ENCODE measurements around the gene HHIP. TPM values are rescaled to one million over a fixed set of nuclear protein-coding genes. Genes with fewer than 3 reads are reported as not detected.

Gene HHIP, protein sequence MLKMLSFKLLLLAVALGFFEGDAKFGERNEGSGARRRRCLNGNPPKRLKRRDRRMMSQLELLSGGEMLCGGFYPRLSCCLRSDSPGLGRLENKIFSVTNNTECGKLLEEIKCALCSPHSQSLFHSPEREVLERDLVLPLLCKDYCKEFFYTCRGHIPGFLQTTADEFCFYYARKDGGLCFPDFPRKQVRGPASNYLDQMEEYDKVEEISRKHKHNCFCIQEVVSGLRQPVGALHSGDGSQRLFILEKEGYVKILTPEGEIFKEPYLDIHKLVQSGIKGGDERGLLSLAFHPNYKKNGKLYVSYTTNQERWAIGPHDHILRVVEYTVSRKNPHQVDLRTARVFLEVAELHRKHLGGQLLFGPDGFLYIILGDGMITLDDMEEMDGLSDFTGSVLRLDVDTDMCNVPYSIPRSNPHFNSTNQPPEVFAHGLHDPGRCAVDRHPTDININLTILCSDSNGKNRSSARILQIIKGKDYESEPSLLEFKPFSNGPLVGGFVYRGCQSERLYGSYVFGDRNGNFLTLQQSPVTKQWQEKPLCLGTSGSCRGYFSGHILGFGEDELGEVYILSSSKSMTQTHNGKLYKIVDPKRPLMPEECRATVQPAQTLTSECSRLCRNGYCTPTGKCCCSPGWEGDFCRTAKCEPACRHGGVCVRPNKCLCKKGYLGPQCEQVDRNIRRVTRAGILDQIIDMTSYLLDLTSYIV
- 0.22 and 0.28 TPM in 2 replicates for total RNA-seq (2021)
- percentile 17 among the genes with signal in this experiment for Bru-seq, nascent RNA
- BruChase-seq, experiment 1, labeled RNA remaining after a 2-hour chase, result percentile 8 among the genes with signal in this experiment
- BruChase-seq, experiment 2, labeled RNA remaining after a 6-hour chase, result percentile 13 among the genes with signal in this experiment
- long read RNA-seq, partial matches to known transcripts, result 0 of 3 reads
- long read RNA-seq, other reads (novel, unspliced or antisense), result 1 of 3 reads

DNA sequence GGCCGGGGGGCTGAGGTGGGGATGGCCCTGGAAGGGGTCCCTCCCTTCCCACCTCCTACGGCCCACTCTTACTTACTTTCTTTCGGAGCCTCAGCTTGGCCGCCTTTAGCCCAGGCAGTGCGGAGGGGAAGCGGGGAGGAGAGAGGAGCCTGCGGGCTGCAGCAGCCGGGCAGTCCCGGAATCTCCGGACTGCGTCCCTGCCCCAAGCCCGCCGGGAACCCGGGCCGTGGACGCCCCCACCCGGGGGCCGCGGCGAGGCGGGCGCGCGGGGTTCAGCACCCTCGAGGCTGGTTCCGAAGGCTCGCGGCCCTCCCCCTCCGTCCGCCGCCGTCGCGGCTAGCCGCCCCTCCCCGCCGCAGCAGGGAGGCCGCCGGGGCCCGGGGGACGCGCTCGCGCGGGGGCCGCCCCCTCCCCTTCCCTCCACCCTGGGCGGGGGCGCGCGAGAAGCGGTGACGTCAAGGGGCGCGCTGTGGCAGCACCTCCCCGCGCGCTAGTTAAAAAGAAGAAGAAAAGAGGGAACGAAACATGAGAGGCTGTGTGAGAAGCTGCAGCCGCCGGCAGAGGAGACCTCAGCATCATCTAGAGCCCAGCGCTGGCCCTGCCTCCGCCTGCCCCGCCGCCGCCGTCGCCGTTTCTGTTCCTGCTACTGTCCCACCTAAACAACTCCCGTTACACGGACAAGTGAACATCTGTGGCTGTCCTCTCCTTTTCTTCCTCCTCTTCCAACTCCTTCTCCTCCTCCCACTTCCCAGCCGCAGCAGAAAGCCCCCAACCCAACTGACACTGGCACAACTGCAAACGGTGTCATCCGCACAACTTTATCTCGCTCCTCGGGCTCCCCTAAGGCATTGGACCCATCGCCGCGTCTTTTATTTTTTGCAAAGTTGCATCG is at the start of gene HHIP:
HHIP (plus strand) TSS at position 526 of the 892 bp plus-strand sequence. CDS start 520 bp downstream, outside the sequence.
- H3K27ac ChIP-seq (ENCODE audit: low read depth, low read length, poor library complexity, severe bottlenecking), result no peak within 1 kb of the TSS
- intact Hi-C loops (cut with micrococcal nuclease; ENCODE audit: unreplicated experiment), result loop anchor here (10.0 kb wide), 1 partner anchor 409 kb away; no protein-coding TSS in a partner anchor

DNA sequence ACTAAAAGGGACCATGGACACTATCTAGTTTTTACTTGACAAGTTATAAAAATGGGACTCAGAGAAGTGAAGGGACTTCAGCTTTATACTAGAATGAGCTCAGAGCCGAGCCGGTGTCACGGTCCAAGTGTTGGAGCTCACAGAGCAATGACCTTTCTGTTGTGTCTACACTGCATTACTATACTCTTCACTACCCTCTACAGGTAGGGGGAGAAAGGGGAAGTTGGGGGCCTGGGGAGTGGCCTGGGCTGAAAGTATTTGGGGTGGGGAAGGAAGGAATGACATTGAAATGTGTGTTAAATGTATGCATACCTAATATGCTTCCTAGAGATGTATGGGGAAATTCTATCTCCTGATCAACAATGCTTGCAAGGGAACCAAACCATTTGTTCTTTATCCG is 48.8 kb upstream of the HHIP start:
- POLR2A ChIA-PET (ENCODE audit: low non-redundant PET), result no interaction called here
- BruUV-seq (replicated peaks), result no TSS peak
- H3K27ac ChIP-seq (ENCODE audit: low read depth, low read length, poor library complexity, severe bottlenecking), result no peak overlapping the region
- no peaks in the 10 kb centered on the region for H3K36me3 ChIP-seq (ENCODE audit: insufficient read depth, low read length, poor library complexity, severe bottlenecking)
- DNase-seq (ENCODE audit: low spot score), result no peak
- no peak overlapping the region for H3K4me3 ChIP-seq (ENCODE audit: low read depth, low read length, poor library complexity, severe bottlenecking)
- CTCF ChIA-PET, result no interaction called here
- H3K4me1 ChIP-seq (ENCODE audit: insufficient read depth, low read length, poor library complexity, severe bottlenecking), result no peaks in the 10 kb centered on the region
- TF ChIP-seq EZH2 (IDR thresholded peaks at IDR 0.05; ENCODE audit: borderline replicate concordance, low read depth, low read length, poor library complexity, severe bottlenecking), result no peak
- TF ChIP-seq, protein P1, sequence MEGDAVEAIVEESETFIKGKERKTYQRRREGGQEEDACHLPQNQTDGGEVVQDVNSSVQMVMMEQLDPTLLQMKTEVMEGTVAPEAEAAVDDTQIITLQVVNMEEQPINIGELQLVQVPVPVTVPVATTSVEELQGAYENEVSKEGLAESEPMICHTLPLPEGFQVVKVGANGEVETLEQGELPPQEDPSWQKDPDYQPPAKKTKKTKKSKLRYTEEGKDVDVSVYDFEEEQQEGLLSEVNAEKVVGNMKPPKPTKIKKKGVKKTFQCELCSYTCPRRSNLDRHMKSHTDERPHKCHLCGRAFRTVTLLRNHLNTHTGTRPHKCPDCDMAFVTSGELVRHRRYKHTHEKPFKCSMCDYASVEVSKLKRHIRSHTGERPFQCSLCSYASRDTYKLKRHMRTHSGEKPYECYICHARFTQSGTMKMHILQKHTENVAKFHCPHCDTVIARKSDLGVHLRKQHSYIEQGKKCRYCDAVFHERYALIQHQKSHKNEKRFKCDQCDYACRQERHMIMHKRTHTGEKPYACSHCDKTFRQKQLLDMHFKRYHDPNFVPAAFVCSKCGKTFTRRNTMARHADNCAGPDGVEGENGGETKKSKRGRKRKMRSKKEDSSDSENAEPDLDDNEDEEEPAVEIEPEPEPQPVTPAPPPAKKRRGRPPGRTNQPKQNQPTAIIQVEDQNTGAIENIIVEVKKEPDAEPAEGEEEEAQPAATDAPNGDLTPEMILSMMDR (conservative IDR thresholded peaks at IDR 0.05; ENCODE audit: low read depth, low read length), result no peak
- H3K27me3 ChIP-seq (replicated peaks; ENCODE audit: insufficient read depth, low read depth, low read length, poor library complexity), result no peaks in the 10 kb centered on the region
- intact Hi-C loops (cut with micrococcal nuclease; ENCODE audit: unreplicated experiment), result no loop called here
- no peaks in the 10 kb centered on the region for H3K9me3 ChIP-seq (ENCODE audit: low read depth, low read length, poor library complexity, severe bottlenecking)

More for the DNA sequence above, at the start of gene HHIP:
- H3K27me3 ChIP-seq (replicated peaks; ENCODE audit: insufficient read depth, low read depth, low read length, poor library complexity), result peaks cover 37% of the 10 kb centered on the region
- H3K36me3 ChIP-seq (ENCODE audit: insufficient read depth, low read length, poor library complexity, severe bottlenecking), result no peaks in the 10 kb centered on the region
- no TSS peak for BruUV-seq (replicated peaks)
- CTCF ChIA-PET, result no interaction called here
- H3K9me3 ChIP-seq (ENCODE audit: low read depth, low read length, poor library complexity, severe bottlenecking), result no peaks in the 10 kb centered on the region
- H3K4me1 ChIP-seq (ENCODE audit: insufficient read depth, low read length, poor library complexity, severe bottlenecking), result peaks cover 25% of the 10 kb centered on the region
- TF ChIP-seq, protein P1 (conservative IDR thresholded peaks at IDR 0.05; ENCODE audit: low read depth, low read length), result no peak
- TF ChIP-seq EZH2 (IDR thresholded peaks at IDR 0.05; ENCODE audit: borderline replicate concordance, low read depth, low read length, poor library complexity, severe bottlenecking), result no peak
- DNase-seq (ENCODE audit: low spot score), result peak; percentile 64
- H3K4me3 ChIP-seq (ENCODE audit: low read depth, low read length, poor library complexity, severe bottlenecking), result peak within 1 kb of the TSS; percentile 46
- POLR2A ChIA-PET (ENCODE audit: low non-redundant PET), result no interaction called here

DNA sequence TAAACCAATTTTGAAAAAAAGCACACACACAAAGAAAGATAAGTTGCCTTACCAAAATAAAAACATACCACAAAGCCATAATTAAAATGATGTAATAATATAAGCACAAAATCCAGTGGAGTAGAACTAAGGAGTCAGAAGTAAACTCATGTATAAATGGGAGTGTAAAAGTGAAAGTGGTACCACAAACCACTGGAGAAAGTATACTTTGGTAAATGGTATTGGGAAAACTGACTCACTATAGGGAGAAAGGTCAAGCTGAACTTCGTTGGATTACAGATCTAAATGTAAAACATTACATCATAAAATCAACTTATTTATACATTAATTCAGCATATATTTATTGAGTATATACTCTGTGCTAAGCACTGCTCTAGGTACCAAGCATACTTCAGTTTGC is 46.3 kb upstream of the HHIP start:
- H3K27ac ChIP-seq (ENCODE audit: low read depth, low read length, poor library complexity, severe bottlenecking), result no peak overlapping the region
- TF ChIP-seq EZH2 (IDR thresholded peaks at IDR 0.05; ENCODE audit: borderline replicate concordance, low read depth, low read length, poor library complexity, severe bottlenecking), result no peak
- TF ChIP-seq, protein P1 (conservative IDR thresholded peaks at IDR 0.05; ENCODE audit: low read depth, low read length), result no peak
- BruUV-seq (replicated peaks), result no TSS peak
- H3K27me3 ChIP-seq (replicated peaks; ENCODE audit: insufficient read depth, low read depth, low read length, poor library complexity), result no peaks in the 10 kb centered on the region
- POLR2A ChIA-PET (ENCODE audit: low non-redundant PET), result no interaction called here
- H3K4me3 ChIP-seq (ENCODE audit: low read depth, low read length, poor library complexity, severe bottlenecking), result no peak overlapping the region
- no peak for DNase-seq (ENCODE audit: low spot score)
- no peaks in the 10 kb centered on the region for H3K36me3 ChIP-seq (ENCODE audit: insufficient read depth, low read length, poor library complexity, severe bottlenecking)
- H3K9me3 ChIP-seq (ENCODE audit: low read depth, low read length, poor library complexity, severe bottlenecking), result no peaks in the 10 kb centered on the region
- intact Hi-C loops (cut with micrococcal nuclease; ENCODE audit: unreplicated experiment), result no loop called here
- CTCF ChIA-PET, result no interaction called here
- H3K4me1 ChIP-seq (ENCODE audit: insufficient read depth, low read length, poor library complexity, severe bottlenecking), result no peaks in the 10 kb centered on the region

All from A673 (cell line).